GM12878 (cell line): ENCODE measurements around the gene PRRC2A. TPM values are rescaled to one million over a fixed set of nuclear protein-coding genes. Genes with fewer than 3 reads are reported as not detected.

Experiments
- ATAC-seq: fragments of 200-7000 bp; cut with Tn5 transposase; 3 replicates; pipeline ENCODE4 v1.9.1; 2020; ENCODE audit warnings: mild to moderate bottlenecking, moderate library complexity
- BruUV-seq: library from RNA; stranded (reverse); fragments of 400-500 nt; replicated peaks from 2 replicates; lab custom pipeline; 2021; lab: Mats Ljungman, UMichigan
- CTCF ChIA-PET: fragments of 300-600 bp; sonication (Branson Sonifier 250); formaldehyde crosslinking; extraction: SDS; loops from one replicate; lab custom pipeline; 2021; ENCODE audit warnings: inconsistent platforms; lab: Yijun Ruan, JAX
- POLR2A ChIA-PET: fragments of 350-600 bp; formaldehyde crosslinking; extraction: SDS; loops from one replicate; lab custom pipeline; 2021; ENCODE audit warnings: inconsistent platforms; lab: Charles Lee
- RAD21 ChIA-PET: fragments of 300-600 bp; sonication (Branson Sonifier 250); formaldehyde crosslinking; loops from one replicate; lab custom pipeline; 2023; ENCODE audit warnings: antibody characterized with exemption; ENCODE audit not compliant: unreplicated experiment; lab: Charles Lee
- SMC1A ChIA-PET: fragments of 300-600 bp; sonication (Branson Sonifier 250); formaldehyde crosslinking; loops from one replicate; lab custom pipeline; 2023; ENCODE audit not compliant: unreplicated experiment, uncharacterized antibody; lab: Charles Lee
- DNase-seq: peaks from one replicate; pipeline ENCODE4 v3.0.0-alpha.2; 2011; ENCODE audit warnings: low read depth, low spot score
- FAIRE-seq: peaks from 3 replicates; lab custom pipeline; 2011; peaks lifted over from hg19 to GRCh38; lab: Jason Lieb, UNC
- H2AFZ ChIP-seq: 2 replicates; pipeline ENCODE4 v1.6.0; 2011; ENCODE audit warnings: low read depth, low read length, control low read depth; ENCODE audit not compliant: control insufficient read depth
- H3K27ac ChIP-seq: 2 replicates; pipeline ENCODE4 v1.5.1; 2011; ENCODE audit warnings: control low read depth; ENCODE audit not compliant: control insufficient read depth, insufficient read depth
- H3K27me3 ChIP-seq, 2 experiments: replicated peaks in 1 of 2; 2 replicates each; pipeline versions ENCODE4 v1.6.0 to v1.6.1; 2011; ENCODE audit warnings: low read length in 1 of 2; ENCODE audit not compliant: control insufficient read depth in 2 of 2, insufficient read depth in 2 of 2
- H3K36me3 ChIP-seq, 2 experiments: 2 replicates each; pipeline ENCODE4 v1.5.1; 2011; ENCODE audit warnings: low read length in 1 of 2; ENCODE audit not compliant: control insufficient read depth in 2 of 2, insufficient read depth in 2 of 2
- H3K4me1 ChIP-seq: 2 replicates; pipeline ENCODE4 v1.6.1; 2011; ENCODE audit warnings: mild to moderate bottlenecking, low read length, moderate library complexity, mixed read lengths; ENCODE audit not compliant: control insufficient read depth, insufficient read depth
- H3K4me2 ChIP-seq: 2 replicates; pipeline ENCODE4 v1.6.0; 2011; ENCODE audit warnings: control low read depth; ENCODE audit not compliant: control insufficient read depth, insufficient read depth
- H3K4me3 ChIP-seq: fragments of 200-600 bp; sonication (generic); 2 replicates; pipeline ENCODE4 v1.5.1; 2016
- H3K79me2 ChIP-seq: 2 replicates; pipeline ENCODE4 v1.6.0; 2011; ENCODE audit warnings: low read length; ENCODE audit not compliant: control insufficient read depth, insufficient read depth
- H3K9ac ChIP-seq: 2 replicates; pipeline ENCODE4 v1.8.0; 2011; ENCODE audit warnings: low read length, control low read depth, mixed read lengths; ENCODE audit not compliant: control insufficient read depth, insufficient read depth
- H3K9me3 ChIP-seq: replicated peaks from 3 replicates; pipeline ENCODE4 v1.5.1; 2011; ENCODE audit warnings: mild to moderate bottlenecking, low read length; ENCODE audit not compliant: control insufficient read depth, insufficient read depth
- H4K20me1 ChIP-seq: 2 replicates; pipeline ENCODE4 v1.6.0; 2011; ENCODE audit not compliant: control insufficient read depth, insufficient read depth
- ASH2L ChIP-seq: fragments of 300-600, 200-600 bp; sonication (generic); IDR thresholded peaks from 2 replicates; pipeline ENCODE4 v1.6.1; 2017; ENCODE audit warnings: low read depth, mild to moderate bottlenecking, borderline replicate concordance
- CREM ChIP-seq: IDR thresholded peaks from 2 replicates; pipeline ENCODE4 v1.6.1; 2014; ENCODE audit warnings: antibody characterized with exemption, low read depth
- EZH2 ChIP-seq: IDR thresholded peaks from 2 replicates; pipeline ENCODE4 v1.6.1; 2012; ENCODE audit warnings: low read depth, mild to moderate bottlenecking, control low read depth, inconsistent platforms, low read length, borderline replicate concordance; ENCODE audit not compliant: control insufficient read depth
- MYC ChIP-seq: IDR thresholded peaks from 2 replicates; pipeline ENCODE4 v1.6.1; 2011; ENCODE audit warnings: mild to moderate bottlenecking, low read length, moderate library complexity, inconsistent platforms; ENCODE audit not compliant: insufficient read depth, insufficient replicate concordance, insufficient read length, severe bottlenecking
- SMARCA5 ChIP-seq: fragments of 450-650 bp; IDR thresholded peaks from 2 replicates; pipeline ENCODE4 v1.6.1; 2017; ENCODE audit warnings: mild to moderate bottlenecking
- SP1 ChIP-seq: IDR thresholded peaks from one replicate; pipeline ENCODE4 v1.6.1; 2011; ENCODE audit warnings: low read depth, low read length
- SREBF2 ChIP-seq: IDR thresholded peaks from 2 replicates; pipeline ENCODE4 v1.6.1; 2012; ENCODE audit warnings: mild to moderate bottlenecking, low read length
- WGBS: methylation state at CpG from one replicate; pipeline ENCODE4 v1.1.6; 2016; ENCODE audit warnings: low lambda C conversion rate; ENCODE audit not compliant: insufficient replicate concordance, insufficient coverage; ENCODE audit errors: missing lambda C conversion rate; 5-methylcytosine and 5-hydroxymethylcytosine counted together
- in situ Hi-C: fragments of 300-500 bp; cut with MboI; formaldehyde crosslinking; loops from 9 replicates; pipeline ENCODE4 v1.14.3; 2018; ENCODE audit warnings: mixed read lengths
- intact Hi-C: fragments of 100-400 bp; cut with micrococcal nuclease; formaldehyde crosslinking; loops from one replicate; pipeline ENCODE4 v1.14.2; 2022; ENCODE audit not compliant: unreplicated experiment
- polyA plus RNA-seq, 11 experiments: library from polyadenylated mRNA; depleted of rRNA in 4 of 11; unstranded in 6 of 11; stranded (reverse) in 5 of 11; fragments of >200 nt; fragmentation: Nextera tagmentation in 4 of 11; fragmentation: Illumina TruSeq in 1 of 11; extraction: Ambion mirVana in 4 of 11; extraction: Trizol in 1 of 11; gene quantifications; 1 replicate in 1 of 11; 2 replicates in 10 of 11; pipeline versions ENCODE4 v1.2.1 to v1.2.3, GENCODE V29; 2011 to 2016; ENCODE audit warnings: inconsistent platforms in 2 of 11, missing spikeins in 2 of 11, low read depth in 1 of 11
- total RNA-seq, 4 experiments: library from RNA; depleted of rRNA in 3 of 4; stranded (reverse); fragments of >200 nt in 3 of 4; fragmentation: Illumina TruSeq in 1 of 4; extraction: Trizol in 1 of 4; gene quantifications; 2 replicates each; pipeline versions ENCODE4 v1.2.1 to v1.2.3, GENCODE V29; 2013 to 2021
- TF ChIP-seq, protein P1 (sequence below): fragments of 450-650 bp; formaldehyde crosslinking; IDR thresholded peaks from 2 replicates; pipeline ENCODE4 v1.4.0; 2020; ENCODE audit warnings: mild to moderate bottlenecking, moderate library complexity
- TF ChIP-seq, protein P2 (sequence below), 3 experiments: IDR thresholded peaks in 2 of 3; conservative IDR thresholded peaks in 1 of 3; 2 replicates each; pipeline ENCODE4 v1.5.1; 2011; ENCODE audit warnings: low read depth in 3 of 3, low read length in 3 of 3, mild to moderate bottlenecking in 3 of 3, control low read depth in 2 of 3, moderate library complexity in 2 of 3, inconsistent platforms in 1 of 3, mixed read lengths in 1 of 3; ENCODE audit not compliant: control insufficient read depth in 2 of 3, insufficient read depth in 1 of 3; ENCODE audit errors: extremely low read depth in 1 of 3
- TF ChIP-seq, protein P3 (sequence below): fragments of 150-350 bp; IDR thresholded peaks from 2 replicates; pipeline ENCODE4 v1.6.1; 2016; ENCODE audit warnings: low read depth, low read length
- TF ChIP-seq, protein P4 (sequence below): fragments of 150-350 bp; IDR thresholded peaks from 2 replicates; pipeline ENCODE4 v1.6.1; 2014; ENCODE audit warnings: mild to moderate bottlenecking, low read depth, low read length

The PRRC2A gene
- total and polyA plus RNA-seq, 10 of the 15 experiments (the other 5 are each of a cell fraction or from before 2014, with no cell fraction given): 0.40 to 244 (median 61.3) TPM

DNA sequence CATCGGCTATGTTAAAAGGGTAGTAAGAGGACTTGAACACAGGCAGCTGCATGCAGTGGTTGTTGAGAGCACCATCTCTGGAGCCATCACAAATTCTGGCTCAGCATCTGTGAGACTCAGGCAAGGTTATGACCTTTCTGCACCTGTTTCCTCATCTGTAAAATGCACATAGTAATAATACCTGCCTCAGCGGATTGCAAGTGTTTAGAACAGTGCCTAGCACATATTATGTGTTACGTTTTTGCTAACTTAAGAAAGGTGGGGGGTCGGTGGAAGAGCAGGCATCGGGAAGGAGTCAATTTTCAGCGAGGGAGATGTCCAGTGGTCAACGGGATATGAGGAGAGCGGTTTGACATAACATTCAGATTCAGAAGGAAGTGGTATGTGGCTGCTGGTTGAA lies 57.4 kb downstream of the PRRC2A start:
- ChIA-PET CTCF (interaction anchor here (0.6 to 1.1 kb wide), 2 partner anchors 25 to 113 kb away, joined by 3 read pairs; partner anchors contain the start of gene ABHD16A), RAD21 (no interaction called here), POLR2A (interaction anchor here (1.5 kb wide), 1 partner anchor 11 kb away, joined by 3 read pairs; no protein-coding TSS in a partner anchor), SMC1A (interaction anchor here (1.0 to 1.6 kb wide), 3 partner anchors 69 to 245 kb away, joined by 3 to 6 read pairs (median 5); no protein-coding TSS in a partner anchor)
- H3K9me3 ChIP-seq: no peaks in the 10 kb centered on the region
- BruUV-seq: no TSS peak
- peaks cover 0 to 4% of the 10 kb centered on the region in 2 experiments; a peak in 1 of 4 replicates for H3K36me3 ChIP-seq
- ATAC-seq: no peak
- no peaks in the 10 kb centered on the region for H3K79me2 ChIP-seq
- FAIRE-seq: no peak
- H4K20me1 ChIP-seq: no peaks in the 10 kb centered on the region
- no peak overlapping the region for H3K27ac ChIP-seq
- no peak for DNase-seq
- no peak overlapping the region for H3K9ac ChIP-seq
- in situ Hi-C loops: no loop called here
- H3K27me3 ChIP-seq: no peaks in the 10 kb centered on the region
- WGBS: 40% methylated on average over 8 of the region's 8 CpGs
- peaks cover 6% of the 10 kb centered on the region for H3K4me1 ChIP-seq
- no peak overlapping the region for H2AFZ ChIP-seq
- H3K4me2 ChIP-seq: no peak overlapping the region
- intact Hi-C loops: no loop called here
- no peak overlapping the region for H3K4me3 ChIP-seq
- TF ChIP-seq, protein P1, sequence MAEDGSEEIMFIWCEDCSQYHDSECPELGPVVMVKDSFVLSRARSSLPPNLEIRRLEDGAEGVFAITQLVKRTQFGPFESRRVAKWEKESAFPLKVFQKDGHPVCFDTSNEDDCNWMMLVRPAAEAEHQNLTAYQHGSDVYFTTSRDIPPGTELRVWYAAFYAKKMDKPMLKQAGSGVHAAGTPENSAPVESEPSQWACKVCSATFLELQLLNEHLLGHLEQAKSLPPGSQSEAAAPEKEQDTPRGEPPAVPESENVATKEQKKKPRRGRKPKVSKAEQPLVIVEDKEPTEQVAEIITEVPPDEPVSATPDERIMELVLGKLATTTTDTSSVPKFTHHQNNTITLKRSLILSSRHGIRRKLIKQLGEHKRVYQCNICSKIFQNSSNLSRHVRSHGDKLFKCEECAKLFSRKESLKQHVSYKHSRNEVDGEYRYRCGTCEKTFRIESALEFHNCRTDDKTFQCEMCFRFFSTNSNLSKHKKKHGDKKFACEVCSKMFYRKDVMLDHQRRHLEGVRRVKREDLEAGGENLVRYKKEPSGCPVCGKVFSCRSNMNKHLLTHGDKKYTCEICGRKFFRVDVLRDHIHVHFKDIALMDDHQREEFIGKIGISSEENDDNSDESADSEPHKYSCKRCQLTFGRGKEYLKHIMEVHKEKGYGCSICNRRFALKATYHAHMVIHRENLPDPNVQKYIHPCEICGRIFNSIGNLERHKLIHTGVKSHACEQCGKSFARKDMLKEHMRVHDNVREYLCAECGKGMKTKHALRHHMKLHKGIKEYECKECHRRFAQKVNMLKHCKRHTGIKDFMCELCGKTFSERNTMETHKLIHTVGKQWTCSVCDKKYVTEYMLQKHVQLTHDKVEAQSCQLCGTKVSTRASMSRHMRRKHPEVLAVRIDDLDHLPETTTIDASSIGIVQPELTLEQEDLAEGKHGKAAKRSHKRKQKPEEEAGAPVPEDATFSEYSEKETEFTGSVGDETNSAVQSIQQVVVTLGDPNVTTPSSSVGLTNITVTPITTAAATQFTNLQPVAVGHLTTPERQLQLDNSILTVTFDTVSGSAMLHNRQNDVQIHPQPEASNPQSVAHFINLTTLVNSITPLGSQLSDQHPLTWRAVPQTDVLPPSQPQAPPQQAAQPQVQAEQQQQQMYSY (CRISPR knock-in tag): no peak
- TF ChIP-seq SMARCA5: no peak
- TF ChIP-seq, protein P2, sequence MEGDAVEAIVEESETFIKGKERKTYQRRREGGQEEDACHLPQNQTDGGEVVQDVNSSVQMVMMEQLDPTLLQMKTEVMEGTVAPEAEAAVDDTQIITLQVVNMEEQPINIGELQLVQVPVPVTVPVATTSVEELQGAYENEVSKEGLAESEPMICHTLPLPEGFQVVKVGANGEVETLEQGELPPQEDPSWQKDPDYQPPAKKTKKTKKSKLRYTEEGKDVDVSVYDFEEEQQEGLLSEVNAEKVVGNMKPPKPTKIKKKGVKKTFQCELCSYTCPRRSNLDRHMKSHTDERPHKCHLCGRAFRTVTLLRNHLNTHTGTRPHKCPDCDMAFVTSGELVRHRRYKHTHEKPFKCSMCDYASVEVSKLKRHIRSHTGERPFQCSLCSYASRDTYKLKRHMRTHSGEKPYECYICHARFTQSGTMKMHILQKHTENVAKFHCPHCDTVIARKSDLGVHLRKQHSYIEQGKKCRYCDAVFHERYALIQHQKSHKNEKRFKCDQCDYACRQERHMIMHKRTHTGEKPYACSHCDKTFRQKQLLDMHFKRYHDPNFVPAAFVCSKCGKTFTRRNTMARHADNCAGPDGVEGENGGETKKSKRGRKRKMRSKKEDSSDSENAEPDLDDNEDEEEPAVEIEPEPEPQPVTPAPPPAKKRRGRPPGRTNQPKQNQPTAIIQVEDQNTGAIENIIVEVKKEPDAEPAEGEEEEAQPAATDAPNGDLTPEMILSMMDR (IDR thresholded peaks at IDR 0.05 in 2 of 3, conservative IDR thresholded peaks at IDR 0.05 in 1 of 3; ENCODE audit: control insufficient read depth in 2 of 3, extremely low read depth in 1 of 3, insufficient read depth in 1 of 3, low read depth in 3 of 3, low read length in 3 of 3): no peak
- TF ChIP-seq, protein P3, sequence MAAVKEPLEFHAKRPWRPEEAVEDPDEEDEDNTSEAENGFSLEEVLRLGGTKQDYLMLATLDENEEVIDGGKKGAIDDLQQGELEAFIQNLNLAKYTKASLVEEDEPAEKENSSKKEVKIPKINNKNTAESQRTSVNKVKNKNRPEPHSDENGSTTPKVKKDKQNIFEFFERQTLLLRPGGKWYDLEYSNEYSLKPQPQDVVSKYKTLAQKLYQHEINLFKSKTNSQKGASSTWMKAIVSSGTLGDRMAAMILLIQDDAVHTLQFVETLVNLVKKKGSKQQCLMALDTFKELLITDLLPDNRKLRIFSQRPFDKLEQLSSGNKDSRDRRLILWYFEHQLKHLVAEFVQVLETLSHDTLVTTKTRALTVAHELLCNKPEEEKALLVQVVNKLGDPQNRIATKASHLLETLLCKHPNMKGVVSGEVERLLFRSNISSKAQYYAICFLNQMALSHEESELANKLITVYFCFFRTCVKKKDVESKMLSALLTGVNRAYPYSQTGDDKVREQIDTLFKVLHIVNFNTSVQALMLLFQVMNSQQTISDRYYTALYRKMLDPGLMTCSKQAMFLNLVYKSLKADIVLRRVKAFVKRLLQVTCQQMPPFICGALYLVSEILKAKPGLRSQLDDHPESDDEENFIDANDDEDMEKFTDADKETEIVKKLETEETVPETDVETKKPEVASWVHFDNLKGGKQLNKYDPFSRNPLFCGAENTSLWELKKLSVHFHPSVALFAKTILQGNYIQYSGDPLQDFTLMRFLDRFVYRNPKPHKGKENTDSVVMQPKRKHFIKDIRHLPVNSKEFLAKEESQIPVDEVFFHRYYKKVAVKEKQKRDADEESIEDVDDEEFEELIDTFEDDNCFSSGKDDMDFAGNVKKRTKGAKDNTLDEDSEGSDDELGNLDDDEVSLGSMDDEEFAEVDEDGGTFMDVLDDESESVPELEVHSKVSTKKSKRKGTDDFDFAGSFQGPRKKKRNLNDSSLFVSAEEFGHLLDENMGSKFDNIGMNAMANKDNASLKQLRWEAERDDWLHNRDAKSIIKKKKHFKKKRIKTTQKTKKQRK: no peak
- TF ChIP-seq EZH2: no peak
- TF ChIP-seq ASH2L: no peak
- TF ChIP-seq SREBF2: no peak
- no peak for TF ChIP-seq MYC
- TF ChIP-seq, protein P4, sequence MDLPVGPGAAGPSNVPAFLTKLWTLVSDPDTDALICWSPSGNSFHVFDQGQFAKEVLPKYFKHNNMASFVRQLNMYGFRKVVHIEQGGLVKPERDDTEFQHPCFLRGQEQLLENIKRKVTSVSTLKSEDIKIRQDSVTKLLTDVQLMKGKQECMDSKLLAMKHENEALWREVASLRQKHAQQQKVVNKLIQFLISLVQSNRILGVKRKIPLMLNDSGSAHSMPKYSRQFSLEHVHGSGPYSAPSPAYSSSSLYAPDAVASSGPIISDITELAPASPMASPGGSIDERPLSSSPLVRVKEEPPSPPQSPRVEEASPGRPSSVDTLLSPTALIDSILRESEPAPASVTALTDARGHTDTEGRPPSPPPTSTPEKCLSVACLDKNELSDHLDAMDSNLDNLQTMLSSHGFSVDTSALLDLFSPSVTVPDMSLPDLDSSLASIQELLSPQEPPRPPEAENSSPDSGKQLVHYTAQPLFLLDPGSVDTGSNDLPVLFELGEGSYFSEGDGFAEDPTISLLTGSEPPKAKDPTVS: no peak
- TF ChIP-seq CREM: no peak
- TF ChIP-seq SP1: no peak
